ENCODE data around the gene A4GNT.

DNA sequence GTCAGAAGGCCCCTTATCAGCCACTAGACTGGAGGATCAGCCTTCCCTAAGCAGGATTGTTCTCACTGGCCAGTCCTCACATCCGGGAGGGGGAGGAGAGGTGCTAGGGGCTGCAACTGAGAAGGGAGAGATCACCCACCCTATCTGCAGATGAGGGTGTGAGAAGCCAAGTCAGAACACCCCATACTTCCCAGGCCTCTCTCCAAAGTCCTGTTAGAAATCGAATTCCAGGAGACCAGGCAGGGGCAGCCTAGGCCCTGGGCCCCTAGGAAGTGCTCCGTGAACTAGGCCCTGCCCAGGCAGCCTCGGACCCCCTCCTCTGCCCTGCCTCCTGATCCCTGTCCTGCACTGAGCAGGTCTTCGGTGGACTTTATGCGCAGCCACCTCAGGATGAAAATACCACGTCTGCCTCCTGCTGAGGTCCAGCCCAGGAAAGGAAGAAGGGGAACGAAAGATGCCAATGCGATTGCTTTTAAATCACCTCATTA, 17.7 kb downstream of the A4GNT start:
- TF ChIP-seq, protein P1, sequence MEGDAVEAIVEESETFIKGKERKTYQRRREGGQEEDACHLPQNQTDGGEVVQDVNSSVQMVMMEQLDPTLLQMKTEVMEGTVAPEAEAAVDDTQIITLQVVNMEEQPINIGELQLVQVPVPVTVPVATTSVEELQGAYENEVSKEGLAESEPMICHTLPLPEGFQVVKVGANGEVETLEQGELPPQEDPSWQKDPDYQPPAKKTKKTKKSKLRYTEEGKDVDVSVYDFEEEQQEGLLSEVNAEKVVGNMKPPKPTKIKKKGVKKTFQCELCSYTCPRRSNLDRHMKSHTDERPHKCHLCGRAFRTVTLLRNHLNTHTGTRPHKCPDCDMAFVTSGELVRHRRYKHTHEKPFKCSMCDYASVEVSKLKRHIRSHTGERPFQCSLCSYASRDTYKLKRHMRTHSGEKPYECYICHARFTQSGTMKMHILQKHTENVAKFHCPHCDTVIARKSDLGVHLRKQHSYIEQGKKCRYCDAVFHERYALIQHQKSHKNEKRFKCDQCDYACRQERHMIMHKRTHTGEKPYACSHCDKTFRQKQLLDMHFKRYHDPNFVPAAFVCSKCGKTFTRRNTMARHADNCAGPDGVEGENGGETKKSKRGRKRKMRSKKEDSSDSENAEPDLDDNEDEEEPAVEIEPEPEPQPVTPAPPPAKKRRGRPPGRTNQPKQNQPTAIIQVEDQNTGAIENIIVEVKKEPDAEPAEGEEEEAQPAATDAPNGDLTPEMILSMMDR (conservative IDR thresholded peaks at IDR 0.05), result no peak
- TF ChIP-seq ZFX (IDR thresholded peaks at IDR 0.05), result no peak

Measured in C4-2B (cell line).